K562 (cell line): ENCODE data around the gene HOXD9. TPM values are rescaled to one million over a fixed set of nuclear protein-coding genes. Genes with fewer than 3 reads are reported as not detected.

Experiments
- ATAC-seq: fragments of 200-7000 bp; cut with Tn5 transposase; 3 replicates; pipeline ENCODE4 v1.9.1; 2020; ENCODE audit warnings: moderate library complexity
- BruUV-seq: library from RNA; stranded (reverse); fragments of 400-500 nt; replicated peaks from 2 replicates; lab custom pipeline; 2021; lab: Mats Ljungman, UMichigan
- CTCF ChIA-PET: fragments of 300-600 bp; formaldehyde crosslinking; extraction: SDS; loops from one replicate; lab custom pipeline; 2021; ENCODE audit warnings: low intra/inter-chr PET ratio; lab: Yijun Ruan, JAX
- POLR2A ChIA-PET: fragments of 300-600, 350-650 bp; sonication (Branson Sonifier 250); formaldehyde crosslinking; extraction: SDS; loops from one replicate; lab custom pipeline; 2021; ENCODE audit warnings: antibody characterized with exemption, inconsistent platforms; lab: Yijun Ruan, JAX
- DNase-seq, 4 experiments: peaks; one replicate each; pipeline versions ENCODE4 v3.0.0 to v3.0.0-alpha.2; 2011 to 2018; ENCODE audit warnings: low spot score in 3 of 4, mixed read lengths in 3 of 4; ENCODE audit errors: extremely low read depth in 1 of 4
- FAIRE-seq: peaks from 2 replicates; lab custom pipeline; 2011; peaks lifted over from hg19 to GRCh38; lab: Jason Lieb, UNC
- H2AFZ ChIP-seq: 2 replicates; pipeline ENCODE4 v1.6.0; 2011; ENCODE audit warnings: low read depth, low read length, control low read depth, inconsistent platforms
- H3K27ac ChIP-seq: fragments of 200-600 bp; 3 replicates; pipeline ENCODE4 v1.8.0; 2011; ENCODE audit warnings: low read depth, mild to moderate bottlenecking, control low read depth, inconsistent platforms, low read length, moderate library complexity, mixed read lengths; ENCODE audit errors: extremely low read depth
- H3K27me3 ChIP-seq, 2 experiments: fragments of 300-600 bp in 1 of 2; 2 replicates in 1 of 2; 3 replicates in 1 of 2; pipeline versions ENCODE4 v1.6.0 to v1.8.0; 2011; ENCODE audit warnings: inconsistent platforms in 2 of 2, low read length in 2 of 2, mild to moderate bottlenecking in 1 of 2, mixed read lengths in 1 of 2, moderate library complexity in 1 of 2; ENCODE audit not compliant: control insufficient read depth in 2 of 2, insufficient read depth in 2 of 2
- H3K36me3 ChIP-seq: fragments of 300-600 bp; 3 replicates; pipeline ENCODE4 v1.8.0; 2011; ENCODE audit warnings: mild to moderate bottlenecking, low read length, inconsistent platforms; ENCODE audit not compliant: control insufficient read depth, insufficient read depth
- H3K4me1 ChIP-seq, 2 experiments: fragments of 200-600 bp in 1 of 2; replicated peaks in 1 of 2; 2 replicates in 1 of 2; 3 replicates in 1 of 2; pipeline versions ENCODE4 v1.5.1 to v1.8.0; 2011; ENCODE audit warnings: inconsistent platforms in 2 of 2, low read length in 2 of 2, mild to moderate bottlenecking in 1 of 2, mixed read lengths in 1 of 2, moderate library complexity in 1 of 2; ENCODE audit not compliant: control insufficient read depth in 2 of 2, insufficient read depth in 2 of 2
- H3K4me2 ChIP-seq: 2 replicates; pipeline ENCODE4 v1.6.1; 2011; ENCODE audit warnings: low read length, control low read depth, inconsistent platforms, mixed read lengths; ENCODE audit not compliant: insufficient read depth
- H3K4me3 ChIP-seq: fragments of 200-600 bp; sonication (generic), shearing (Covaris generic); 2 replicates; pipeline ENCODE4 v1.5.1; 2016; ENCODE audit warnings: control low read depth, inconsistent platforms
- H3K79me2 ChIP-seq: fragments of 200-600 bp; 3 replicates; pipeline ENCODE4 v1.8.0; 2011; ENCODE audit warnings: low read length, inconsistent platforms; ENCODE audit not compliant: control insufficient read depth, insufficient read depth
- H3K9ac ChIP-seq, 2 experiments: 2 replicates each; pipeline versions ENCODE4 v1.6.0 to v1.6.1; 2011; ENCODE audit warnings: low read depth in 2 of 2, low read length in 2 of 2, control low read depth in 1 of 2, inconsistent platforms in 1 of 2, mild to moderate bottlenecking in 1 of 2, mixed read lengths in 1 of 2; ENCODE audit not compliant: insufficient read depth in 1 of 2
- H3K9me1 ChIP-seq: one replicate; pipeline ENCODE4 v1.6.0; 2011; ENCODE audit warnings: inconsistent platforms, mild to moderate bottlenecking, low read length, moderate library complexity; ENCODE audit not compliant: control insufficient read depth, insufficient read depth
- H3K9me3 ChIP-seq: replicated peaks from 2 replicates; pipeline ENCODE4 v1.5.1; 2011; ENCODE audit warnings: low read depth, low read length, inconsistent platforms; ENCODE audit not compliant: control insufficient read depth, insufficient read depth
- H4K20me1 ChIP-seq: replicated peaks from 2 replicates; pipeline ENCODE4 v1.6.1; 2011; ENCODE audit warnings: low read length, inconsistent platforms, mixed read lengths; ENCODE audit not compliant: control insufficient read depth, insufficient read depth
- NFXL1 ChIP-seq: fragments of 450-650 bp; formaldehyde crosslinking; IDR thresholded peaks from 2 replicates; pipeline ENCODE4 v1.4.0; 2021; ENCODE audit warnings: mild to moderate bottlenecking
- WGBS: fragments of 100-300 bp; shearing (Covaris generic); methylation state at CpG from one replicate; pipeline ENCODE4 v1.1.6; 2016; ENCODE audit warnings: low coverage, mixed read lengths; ENCODE audit not compliant: insufficient coverage; ENCODE audit errors: missing lambda C conversion rate; 5-methylcytosine and 5-hydroxymethylcytosine counted together
- in situ Hi-C: fragments of 300-500 bp; cut with MboI; formaldehyde crosslinking; loops from 4 replicates; pipeline ENCODE4 v1.15.0; 2018; ENCODE audit warnings: inconsistent platforms, mixed read lengths
- intact Hi-C: fragments of 100-400 bp; cut with micrococcal nuclease; formaldehyde crosslinking; loops from 2 replicates; pipeline ENCODE4 v1.14.2; 2022
- polyA plus RNA-seq, 8 experiments: library from polyadenylated mRNA; depleted of rRNA in 4 of 8; stranded (reverse) in 5 of 8; unstranded in 3 of 8; fragments of >200 nt; fragmentation: Nextera tagmentation in 2 of 8; fragmentation: Illumina TruSeq in 1 of 8; extraction: Ambion mirVana in 2 of 8; extraction: Trizol in 1 of 8; gene quantifications; 2 replicates each; pipeline versions ENCODE4 v1.2.1 to v1.2.3, GENCODE V29; 2011 to 2014; ENCODE audit warnings: inconsistent platforms in 1 of 8, missing spikeins in 1 of 8
- total RNA-seq, 7 experiments: library from RNA; depleted of rRNA in 6 of 7; stranded (reverse); fragments of >200 nt in 6 of 7; fragmentation: Illumina TruSeq in 2 of 7; extraction: Trizol in 2 of 7; gene quantifications; 2 replicates each; pipeline versions ENCODE4 v1.2.1 to v1.2.3, GENCODE V29; 2011 to 2021; ENCODE audit warnings: low replicate concordance in 1 of 7

Gene HOXD9
- total and polyA plus RNA-seq, 9 of the 15 experiments (the other 6 are each of a cell fraction or from before 2014, with no cell fraction given), result not detected

DNA sequence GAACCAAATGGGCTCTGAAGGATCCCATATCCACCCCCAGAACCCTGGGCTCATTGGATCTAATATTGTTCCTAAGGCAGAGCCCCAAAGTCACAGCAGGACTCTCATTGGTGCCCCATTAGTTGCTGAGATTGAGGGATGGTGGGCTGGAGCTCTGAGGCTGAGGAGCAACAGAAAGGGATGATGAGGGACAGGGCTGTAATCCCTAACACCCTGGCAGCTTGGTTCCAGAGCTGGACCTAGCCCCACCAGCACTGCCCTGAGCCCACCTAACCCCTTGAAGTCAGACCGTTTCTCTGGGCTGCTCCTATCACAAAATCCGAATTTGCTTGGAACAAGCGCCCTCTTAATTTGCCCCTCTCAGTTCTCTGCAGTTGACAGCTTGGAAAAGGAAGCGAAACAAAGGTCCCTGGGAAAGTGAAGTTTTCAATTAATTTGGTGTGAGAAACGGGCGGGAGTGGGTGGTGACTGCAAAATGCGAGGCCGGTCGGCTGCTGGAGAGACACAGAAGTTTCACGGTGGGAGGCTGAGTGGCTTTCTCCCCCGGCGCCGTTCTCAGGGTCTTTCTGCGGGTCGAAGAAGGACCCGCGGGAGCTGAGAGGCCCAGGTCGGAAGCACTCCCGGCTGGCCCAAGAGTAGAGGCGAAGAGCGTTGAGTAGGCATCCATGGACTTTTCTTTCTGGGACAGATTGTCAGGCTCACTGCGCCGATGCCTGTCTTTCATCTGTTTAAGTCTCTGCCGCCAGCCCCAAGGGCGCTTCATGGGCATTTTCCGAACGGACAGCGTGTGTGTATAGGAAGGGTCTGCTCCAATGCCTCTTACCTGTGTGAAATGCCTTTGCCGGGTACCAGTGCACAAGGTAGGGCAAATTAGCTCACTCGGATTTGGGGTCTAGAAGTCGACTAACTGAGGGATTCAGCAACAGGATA, 30.9 kb upstream of the HOXD9 start:
- no TSS peak for BruUV-seq

More for the DNA sequence above, 30.9 kb upstream of the HOXD9 start:
- no peak for FAIRE-seq
- ATAC-seq, result no peak
- Histone ChIP-seq H3K4me2 (no peak overlapping the region), H2AFZ (no peak overlapping the region), H3K9me1 (no peaks in the 10 kb centered on the region), H3K27ac (no peak overlapping the region), H3K27me3 (peaks cover 67 to 73% of the 10 kb centered on the region in 2 experiments), H3K4me1 (peaks cover 3 to 17% of the 10 kb centered on the region in 2 experiments; a peak in 4 of 5 replicates), H3K79me2 (no peaks in the 10 kb centered on the region), H3K9me3 (no peaks in the 10 kb centered on the region; the same call in 1 of the 2 replicates), H4K20me1 (peaks cover 5% of the 10 kb centered on the region; the same call in 1 of the 2 replicates), H3K36me3 (no peaks in the 10 kb centered on the region), H3K4me3 (no peak overlapping the region), H3K9ac (no peak overlapping the region)
- in situ Hi-C loops (loop anchor here (25.0 kb wide), 1 partner anchor 1054 kb away; no protein-coding TSS in a partner anchor), intact Hi-C loops (no loop called here)
- DNase-seq, result no peak
- WGBS, result 9% methylated on average over 31 of the region's 31 CpGs
- ChIA-PET POLR2A (no interaction called here), CTCF (no interaction called here)
- TF ChIP-seq NFXL1 (CRISPR knock-in tag), result no peak
